GM19438 (cell line): ENCODE results near the gene ARHGAP40.
"Not testable (repeated sequence)": the region's sequence is repeated elsewhere in the genome, so short reads cannot be mapped to it uniquely, and the experiment has no call there.

Experiments
- ATAC-seq: cut with Tn5 transposase; IDR thresholded peaks from one replicate; pipeline ENCODE4 v1.9.1; 2021; ENCODE audit warnings: low read depth; ENCODE audit not compliant: unreplicated experiment

ARHGAP40 gene

DNA sequence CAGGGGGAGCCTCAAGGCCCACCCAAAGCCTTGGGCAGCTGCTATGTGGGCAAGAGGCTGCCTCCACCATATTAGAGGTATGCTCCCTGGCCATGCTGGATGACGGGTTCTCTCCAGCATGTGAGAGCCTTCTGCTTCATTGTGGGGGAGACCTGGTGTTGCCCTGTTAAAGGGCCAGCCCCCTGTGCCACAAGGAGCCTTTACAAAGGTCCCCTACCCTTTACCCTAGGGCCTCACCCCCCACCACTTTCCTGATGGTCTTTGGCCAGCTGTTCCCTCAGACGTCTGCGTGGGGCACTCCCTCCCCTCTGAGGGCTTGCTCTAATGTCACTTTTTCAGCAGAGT, 15.5 kb upstream of the ARHGAP40 start:
- no peak for ATAC-seq

DNA sequence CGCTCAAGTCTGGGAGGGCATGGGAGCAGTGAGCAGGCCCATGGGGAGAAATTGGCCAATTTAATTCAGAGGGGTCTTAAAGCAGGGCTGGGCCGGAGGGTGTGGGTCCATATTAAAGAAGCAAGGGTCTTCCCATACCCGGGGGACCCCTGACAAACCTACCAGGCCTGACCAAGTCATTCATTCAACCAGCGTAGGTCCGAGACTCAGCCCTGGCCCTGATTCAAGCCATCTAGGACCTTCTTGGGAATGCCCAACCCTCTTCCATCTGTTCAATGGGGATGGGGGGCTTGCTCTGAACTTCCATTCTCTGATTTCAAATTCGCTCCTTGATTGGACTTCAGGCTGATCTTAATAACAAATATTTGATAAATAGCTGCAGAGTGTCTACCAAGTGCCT, 13.3 kb upstream of the ARHGAP40 start:
- ATAC-seq: no peak

DNA sequence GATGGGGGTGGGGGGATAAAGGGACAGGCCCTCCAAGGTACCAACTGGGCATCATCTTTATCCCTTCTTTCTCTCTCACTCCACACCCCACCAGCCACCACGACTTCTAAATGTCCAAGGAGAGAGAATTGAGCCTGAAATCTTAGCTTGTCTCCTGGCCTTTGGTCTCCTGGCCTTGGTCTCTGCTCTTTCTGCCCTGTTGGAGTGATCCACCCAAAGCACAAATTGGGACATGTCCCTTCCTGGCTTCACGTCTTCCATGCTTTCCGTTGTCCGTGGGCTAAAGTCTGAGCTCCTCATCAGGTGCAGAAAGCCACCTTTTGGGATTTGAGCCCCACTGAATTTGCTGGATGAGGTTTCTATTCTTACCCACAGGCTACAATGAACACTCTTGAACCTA, 12.3 kb upstream of the ARHGAP40 start:
- ATAC-seq: no peak

DNA sequence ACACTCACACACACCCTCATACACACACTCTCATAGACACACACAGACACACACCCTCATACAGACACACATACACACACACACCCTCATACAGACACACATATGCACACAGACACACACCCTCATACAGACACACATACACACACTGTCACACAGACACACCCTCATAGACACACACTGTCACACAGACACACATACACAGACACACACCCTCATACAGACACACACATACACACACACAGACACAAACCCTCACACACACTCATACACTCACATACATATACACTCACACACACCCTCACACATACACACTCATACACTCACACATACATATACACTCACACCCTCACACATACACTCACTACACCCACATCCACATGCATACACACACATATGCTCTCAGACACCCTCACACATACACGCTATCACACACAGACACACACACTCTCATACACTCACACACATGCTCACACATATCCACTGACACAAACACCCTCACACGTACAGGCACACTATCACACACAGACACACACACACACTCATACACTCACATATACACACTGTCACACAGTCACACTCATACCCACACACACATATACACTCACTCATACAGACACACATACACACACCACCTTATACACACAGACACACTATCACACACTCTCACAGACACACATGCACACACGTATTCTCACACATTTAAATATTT, 11.5 kb upstream of the ARHGAP40 start:
- no peak for ATAC-seq

DNA sequence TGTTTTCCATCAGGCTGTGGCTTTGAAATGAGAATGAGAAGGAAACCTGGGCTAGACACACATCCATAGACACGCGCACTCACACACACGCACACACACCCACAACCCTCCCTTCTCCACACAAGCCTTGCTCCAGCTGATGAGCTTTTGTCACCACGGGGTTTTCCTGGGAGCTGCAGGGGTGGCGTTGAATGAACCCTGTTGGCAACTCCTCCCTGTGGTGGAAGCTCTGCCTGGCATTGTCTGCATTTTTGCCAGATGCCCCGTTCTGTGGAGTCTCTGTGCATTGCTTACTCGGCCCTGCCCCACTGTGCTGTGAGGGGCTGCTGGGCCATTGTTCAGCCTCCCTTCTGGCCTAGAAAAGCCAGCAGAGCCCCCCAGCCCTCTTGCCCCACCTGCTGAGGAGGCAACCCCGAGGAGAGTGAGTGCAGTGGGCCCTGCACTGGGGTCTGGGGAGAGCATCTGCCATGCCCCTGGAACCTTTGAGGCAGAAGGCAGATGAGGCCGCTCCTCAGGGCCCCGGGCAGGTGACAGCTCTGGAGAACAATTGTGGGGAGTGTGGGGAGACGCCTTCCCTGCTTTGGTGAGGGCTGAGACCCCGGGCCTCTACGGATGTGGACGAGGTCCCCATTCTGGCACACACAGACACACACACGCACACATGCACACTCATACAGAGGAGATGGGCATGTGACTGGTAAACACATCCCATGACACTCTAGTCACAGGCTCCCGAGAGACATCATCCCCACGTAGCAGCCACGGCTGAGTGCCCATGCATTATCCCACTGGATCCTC, 10.7 kb upstream of the ARHGAP40 start:
- ATAC-seq: no peak

- ATAC-seq: no peak
These were observed 9.9 kb upstream of the ARHGAP40 start for GRCh38 chr20:38591474-38592410.

DNA sequence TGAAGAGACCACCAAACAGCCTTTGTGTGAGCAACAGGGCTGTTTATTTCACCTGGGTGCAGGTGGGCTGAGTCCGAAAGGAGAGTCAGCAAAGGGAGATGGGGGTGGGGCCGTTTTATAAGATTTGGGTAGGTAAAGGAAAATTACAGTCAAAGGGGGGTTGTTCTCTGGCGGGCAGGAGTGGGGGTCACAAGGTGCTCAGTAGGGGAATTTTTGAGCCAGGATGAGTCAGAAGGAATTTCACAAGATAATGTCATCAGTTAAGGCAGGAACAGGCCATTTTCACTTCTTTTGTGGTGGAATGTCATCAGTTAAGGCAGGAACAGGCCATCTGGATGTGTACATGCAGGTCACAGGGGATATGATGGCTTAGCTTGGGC, 9.2 kb upstream of the ARHGAP40 start:
- ATAC-seq: not testable (repeated sequence)

DNA sequence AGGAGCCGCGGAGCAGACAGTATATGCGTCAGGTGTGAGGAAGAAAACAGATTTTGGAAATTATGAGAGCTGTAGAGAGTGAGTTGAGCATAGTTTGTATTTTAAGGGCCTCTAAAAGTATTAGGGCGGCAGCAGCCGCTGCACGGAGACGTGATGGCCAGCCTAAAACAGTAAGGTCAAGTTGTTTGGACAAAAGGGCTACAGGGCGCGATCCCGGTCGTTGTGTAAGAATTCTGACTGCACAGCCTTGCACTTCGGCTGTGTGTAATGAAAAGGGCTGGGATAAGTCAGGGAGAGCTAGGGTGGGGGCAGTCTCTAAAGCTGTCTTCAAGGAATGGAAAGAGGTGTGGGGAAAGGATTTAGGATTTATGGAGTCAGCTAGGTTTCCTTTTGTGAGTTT, 7.3 kb upstream of the ARHGAP40 start:
- not testable (repeated sequence) for ATAC-seq

DNA sequence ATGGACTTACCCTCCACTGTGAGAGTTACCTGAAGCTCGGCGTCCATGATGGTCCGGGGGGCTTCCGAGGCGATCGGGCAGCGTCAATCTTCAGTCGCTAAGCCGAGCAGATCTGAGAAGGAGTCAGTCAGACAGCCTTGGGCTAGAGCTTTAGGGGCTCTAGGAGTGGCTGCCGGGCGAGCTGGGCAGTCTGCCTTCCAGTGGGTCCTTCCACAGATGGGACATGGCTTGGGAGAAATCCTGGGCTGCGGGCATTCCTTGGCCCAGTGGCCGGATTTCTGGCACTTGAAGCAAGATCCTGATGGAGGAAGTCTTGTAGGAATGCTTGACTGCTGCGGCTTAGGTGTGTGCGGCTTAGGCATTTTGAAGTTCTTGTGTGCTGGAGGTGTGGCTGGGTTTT, 5.7 kb upstream of the ARHGAP40 start:
- not testable (repeated sequence) for ATAC-seq

DNA sequence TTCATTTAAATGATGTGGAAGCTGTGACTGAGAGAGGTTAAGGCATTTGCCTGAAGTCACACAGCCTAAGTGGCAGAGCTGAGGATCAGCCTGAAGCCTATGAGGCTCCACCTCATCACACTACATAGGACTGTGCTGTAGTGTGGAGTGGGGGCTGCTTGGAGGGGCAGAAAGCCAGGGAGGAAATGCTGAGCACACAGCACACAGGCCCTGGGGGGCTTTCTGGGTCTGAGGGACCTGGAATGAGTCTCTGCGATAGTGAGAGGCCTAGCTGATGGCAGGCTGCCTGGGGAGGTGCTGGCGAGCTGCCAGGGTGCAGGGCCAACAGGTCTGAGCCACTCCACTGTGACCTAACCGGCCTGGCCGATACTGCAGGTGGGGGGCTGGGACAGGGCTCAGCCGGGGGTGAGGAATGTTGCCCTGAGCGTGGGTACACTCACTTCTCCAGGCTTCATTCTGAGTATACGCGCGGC, 2.2 kb upstream of the ARHGAP40 start:
- ATAC-seq: no peak

- ATAC-seq: no peak
These were observed 1.6 kb upstream of the ARHGAP40 start for GRCh38 chr20:38600057-38600456.

DNA sequence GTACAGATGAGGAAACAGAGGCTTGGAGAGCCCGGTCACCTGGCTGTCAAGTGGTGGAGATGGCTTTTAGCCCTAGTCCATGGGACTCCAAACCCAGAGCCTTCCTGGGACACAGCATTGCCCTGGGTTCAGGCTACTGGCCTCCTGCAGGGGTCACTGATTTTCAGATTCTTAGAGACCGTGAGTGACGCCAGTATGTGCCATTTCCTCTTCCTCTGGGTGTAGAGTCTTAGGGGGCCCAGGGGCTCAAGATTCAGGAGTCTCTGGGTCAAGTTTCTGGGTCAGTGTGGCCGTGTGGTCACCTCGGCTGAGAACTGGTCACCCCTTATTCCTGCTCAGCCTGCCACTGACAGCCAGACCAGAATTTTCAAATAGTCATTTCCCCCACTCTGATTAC, 574 bp downstream of the ARHGAP40 start:
- ATAC-seq: no peak

GRCh38 chr20:38603286-38603685, 1.7 kb downstream of the ARHGAP40 start:
- ATAC-seq: no peak

GRCh38 chr20:38604873-38605303, 3.3 kb downstream of the ARHGAP40 start:
- no peak for ATAC-seq

- no peak for ATAC-seq
These were observed 5.7 kb downstream of the ARHGAP40 start for GRCh38 chr20:38607351-38607750.

DNA sequence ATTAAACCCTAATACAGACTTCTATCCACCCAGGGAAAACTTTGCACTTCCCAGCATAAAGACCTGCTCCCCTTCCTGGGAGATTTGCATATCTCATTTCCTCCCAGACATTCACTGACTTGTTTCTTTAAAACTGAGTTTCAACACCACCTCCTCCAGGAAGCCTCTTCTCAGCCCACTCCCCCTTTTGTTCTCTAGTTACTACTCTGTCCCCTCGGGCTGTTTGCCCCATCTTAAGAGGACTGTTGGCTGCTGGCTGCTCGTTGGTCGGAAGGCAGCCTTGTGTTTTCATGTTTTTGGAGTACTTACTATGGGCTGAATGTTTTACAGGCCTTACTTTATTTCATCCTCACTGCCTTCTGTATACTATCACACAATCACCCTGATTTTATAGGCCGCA, 6.6 kb downstream of the ARHGAP40 start:
- no peak for ATAC-seq

DNA sequence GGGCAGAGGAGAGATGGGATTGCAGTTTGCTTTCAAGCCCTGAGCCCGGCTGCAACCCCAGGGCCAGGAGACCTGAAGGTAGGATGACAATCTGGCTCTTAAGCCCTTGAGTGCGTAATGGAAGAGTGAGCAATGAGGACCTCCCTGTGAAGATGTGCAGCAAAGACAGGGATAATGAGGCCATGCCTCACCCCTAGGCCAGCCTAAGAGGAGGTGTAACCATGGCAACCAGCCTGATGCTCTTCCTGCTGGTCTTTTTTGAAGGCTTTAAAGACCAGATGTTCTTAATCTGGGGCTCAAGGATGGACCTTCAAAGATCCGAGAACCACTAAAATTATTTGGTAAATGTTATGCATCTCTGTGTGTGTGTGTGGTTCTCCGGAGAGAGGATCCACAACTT, 8.2 kb downstream of the ARHGAP40 start:
- no peak for ATAC-seq

- ATAC-seq: no peak
These were observed 8.9 kb downstream of the ARHGAP40 start for GRCh38 chr20:38610521-38610920.

DNA sequence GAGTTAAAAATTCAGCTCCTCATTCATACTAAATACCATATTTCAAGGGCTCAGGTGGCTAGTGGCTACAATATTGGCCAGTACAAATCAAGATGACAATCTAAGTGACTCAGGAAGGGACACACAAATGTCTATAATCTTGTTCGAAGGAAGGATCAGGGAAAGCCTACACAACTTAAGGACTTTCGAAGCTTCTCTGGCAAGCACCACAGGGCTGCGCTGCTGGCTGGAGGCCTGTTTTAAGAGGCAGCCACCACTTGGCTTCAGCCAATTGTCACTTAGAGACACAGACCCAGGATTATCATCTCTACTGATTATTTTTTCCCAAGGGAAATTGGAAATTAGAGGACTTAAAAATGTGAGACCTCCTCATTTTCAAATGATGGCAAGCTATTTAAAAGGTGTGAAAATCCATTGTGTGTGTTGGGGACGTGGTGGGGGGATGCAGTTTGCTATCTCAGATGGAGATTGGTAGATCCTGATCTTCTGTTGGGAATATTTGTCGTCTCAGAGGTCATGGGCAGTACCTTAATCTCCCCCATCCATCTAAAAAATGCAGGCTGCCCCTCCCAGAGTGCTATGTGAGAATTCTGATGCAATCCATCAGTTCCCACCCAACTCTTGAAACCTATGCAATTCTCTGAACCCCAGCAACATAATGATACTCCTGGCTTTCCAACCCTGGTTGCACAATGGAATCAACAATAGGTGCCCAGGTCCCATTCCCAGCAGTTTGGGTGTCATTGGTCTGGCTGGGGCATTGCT, 11.3 kb downstream of the ARHGAP40 start:
- no peak for ATAC-seq

- ATAC-seq: no peak
These were observed 13.7 kb downstream of the ARHGAP40 start for GRCh38 chr20:38615283-38615682.
